Thyroid gland (tissue), 4 donors: ENCODE results near the gene KRTAP5-2. TPM values are rescaled to one million over a fixed set of nuclear protein-coding genes. Genes with fewer than 3 reads are reported as not detected.

Experiments
- DNase-seq, 2 donors: peaks; one replicate each; pipeline ENCODE4 v3.0.0-alpha.2; 2019
- H3K27ac ChIP-seq, 3 donors: fragments of 200-600 bp; sonication (generic); 1 replicate in 2 of 3; 2 replicates in 1 of 3; pipeline ENCODE4 v1.5.1; 2016 to 2019; ENCODE audit warnings: mild to moderate bottlenecking in 1 of 3, moderate library complexity in 1 of 3
- H3K27me3 ChIP-seq: fragments of 200-600 bp; sonication (generic); one replicate; pipeline ENCODE4 v1.5.1; 2019
- H3K36me3 ChIP-seq, 2 donors: fragments of 200-600 bp; sonication (generic); one replicate each; pipeline ENCODE4 v1.5.1; 2016 to 2019
- H3K4me1 ChIP-seq, 2 donors: fragments of 200-600 bp; sonication (generic); one replicate each; pipeline ENCODE4 v1.5.1; 2017 to 2019
- H3K4me3 ChIP-seq, 3 donors: fragments of 200-600 bp; sonication (generic); replicated peaks in 1 of 3; 1 replicate in 2 of 3; 2 replicates in 1 of 3; pipeline ENCODE4 v1.5.1; 2016; ENCODE audit warnings: mild to moderate bottlenecking in 1 of 3
- H3K9me3 ChIP-seq: fragments of 200-600 bp; sonication (generic); one replicate; pipeline ENCODE4 v1.5.1; 2017
- CTCF ChIP-seq, 6 experiments: fragments of 200-600 bp in 3 of 6; fragments of 450-650 bp in 3 of 6; sonication (generic) in 3 of 6; IDR thresholded peaks; one replicate each; pipeline ENCODE4 v1.5.1; 2016 to 2019; ENCODE audit warnings: antibody characterized with exemption in 6 of 6, mild to moderate bottlenecking in 2 of 6, inconsistent platforms in 1 of 6, moderate library complexity in 1 of 6
- POLR2A ChIP-seq, 2 donors: fragments of 450-650 bp; IDR thresholded peaks; one replicate each; pipeline ENCODE4 v1.6.1; 2017; ENCODE audit warnings: antibody characterized with exemption in 2 of 2, mild to moderate bottlenecking in 2 of 2, moderate library complexity in 1 of 2
- WGBS, 2 donors: methylation state at CpG; one replicate each; pipeline ENCODE4 v1.1.5; 2017; 5-methylcytosine and 5-hydroxymethylcytosine counted together
- intact Hi-C: fragments of 100-400 bp; cut with DNase I; formaldehyde crosslinking; loops from one replicate; pipeline ENCODE4 v1.15.1; 2023
- total RNA-seq, 4 donors: library from RNA; depleted of rRNA; stranded (reverse); fragments of >200 nt; gene quantifications; one replicate each; pipeline ENCODE4 v1.2.3, GENCODE V29; 2016

The KRTAP5-2 gene
- total RNA-seq, 4 donors from 2014 or later, result not detected

DNA sequence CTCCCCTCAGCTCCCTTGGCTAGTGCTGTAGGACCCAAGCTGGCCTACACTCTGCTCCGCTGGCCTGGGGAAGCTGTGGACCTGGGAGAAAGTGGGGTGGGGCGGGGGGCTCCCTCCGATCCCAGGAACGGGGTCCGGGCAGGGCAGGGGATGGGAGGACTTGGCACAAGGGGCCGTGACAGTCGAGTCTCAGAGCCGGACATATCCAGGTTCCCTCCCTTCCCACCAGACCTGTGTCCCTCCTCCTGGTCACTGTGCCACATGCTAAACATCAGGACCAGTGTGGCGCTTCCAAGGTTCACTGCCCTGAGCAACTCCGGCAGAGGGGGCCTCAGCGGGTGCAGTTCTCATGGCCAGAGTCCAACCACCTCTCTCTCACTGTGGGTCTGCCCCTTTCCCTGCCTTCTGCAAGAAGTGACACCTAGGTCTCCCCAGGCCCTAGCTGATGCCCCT, 28.1 kb downstream of the KRTAP5-2 start:
- TF ChIP-seq POLR2A (IDR thresholded peaks at IDR 0.05), result no peak
- TF ChIP-seq CTCF (IDR thresholded peaks at IDR 0.05), result no peak
- H3K27me3 ChIP-seq, result no peaks in the 10 kb centered on the region
- DNase-seq, result no peak
- WGBS, 2 donors, result 52 to 83% methylated on average over 9 to 11 of the region's 11 CpGs
- peaks cover 15 to 33% of the 10 kb centered on the region in 2 donors for H3K4me1 ChIP-seq
- intact Hi-C loops, result loop anchor here (5.0 kb wide), 1 partner anchor 368 kb away; no protein-coding TSS in a partner anchor
- H3K36me3 ChIP-seq, result no peaks in the 10 kb centered on the region
- no peak overlapping the region for H3K27ac ChIP-seq
- H3K4me3 ChIP-seq, result no peak overlapping the region
- no peaks in the 10 kb centered on the region for H3K9me3 ChIP-seq

DNA sequence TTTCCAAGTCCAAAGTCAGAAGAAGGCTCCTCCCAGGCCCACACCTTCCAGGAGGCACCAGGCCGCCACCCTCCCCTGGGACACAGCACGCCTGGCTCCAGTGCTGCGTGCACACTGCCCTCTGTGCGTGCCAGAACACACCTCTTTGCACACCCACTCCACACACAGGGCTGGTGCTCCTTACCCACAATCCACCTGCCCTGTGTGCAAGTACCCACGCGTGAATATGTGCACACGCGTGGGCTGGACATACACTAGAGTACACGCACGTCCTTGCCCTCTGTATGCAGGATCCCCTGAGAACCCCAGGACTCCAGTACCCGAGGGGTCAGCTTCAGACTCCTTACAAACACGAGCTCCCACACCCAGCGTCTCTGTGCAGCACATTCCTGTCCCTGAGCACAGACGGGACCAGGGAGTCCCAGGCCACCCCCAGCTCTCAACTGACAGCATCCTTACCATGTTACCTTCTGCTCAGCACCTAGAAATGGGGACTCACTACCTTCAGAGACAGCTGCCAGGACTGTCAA, 28.8 kb downstream of the KRTAP5-2 start:
- TF ChIP-seq CTCF (IDR thresholded peaks at IDR 0.05) (no peak), POLR2A (IDR thresholded peaks at IDR 0.05) (no peak)
- DNase-seq, result no peak
- no peak overlapping the region for H3K27ac ChIP-seq
- H3K9me3 ChIP-seq, result no peaks in the 10 kb centered on the region
- H3K36me3 ChIP-seq, result no peaks in the 10 kb centered on the region
- H3K27me3 ChIP-seq, result no peaks in the 10 kb centered on the region
- H3K4me3 ChIP-seq, result no peak overlapping the region
- intact Hi-C loops, result no loop called here
- 87 to 88% methylated on average over 10 to 14 of the region's 14 CpGs for WGBS, 2 donors
- peaks cover 15 to 31% of the 10 kb centered on the region in 2 donors for H3K4me1 ChIP-seq

- no peak for DNase-seq
- no peaks in the 10 kb centered on the region for H3K27me3 ChIP-seq
- H3K27ac ChIP-seq, result no peak overlapping the region
- no peaks in the 10 kb centered on the region for H3K36me3 ChIP-seq
- peaks cover 11 to 23% of the 10 kb centered on the region in 2 donors for H3K4me1 ChIP-seq
- H3K4me3 ChIP-seq, result no peak overlapping the region
- no peaks in the 10 kb centered on the region for H3K9me3 ChIP-seq
- WGBS, 2 donors, result 62 to 69% methylated on average over 11 to 12 of the region's 13 CpGs
- intact Hi-C loops, result no loop called here
- TF ChIP-seq CTCF (IDR thresholded peaks at IDR 0.05) (no peak), POLR2A (IDR thresholded peaks at IDR 0.05) (no peak)
Measured at GRCh38 chr11:1568441-1568911, 29.6 kb downstream of the KRTAP5-2 start.

- H3K4me3 ChIP-seq, result no peak overlapping the region
- no peak overlapping the region for H3K27ac ChIP-seq
- WGBS, 2 donors, result 65% methylated on average over 5 of the region's 7 CpGs; no CpG with 5 or more reads in 1 of the 2 donors
- no peaks in the 10 kb centered on the region for H3K36me3 ChIP-seq
- H3K4me1 ChIP-seq, result peaks cover 3 to 15% of the 10 kb centered on the region in 2 donors
- intact Hi-C loops, result no loop called here
- TF ChIP-seq POLR2A (IDR thresholded peaks at IDR 0.05) (no peak), CTCF (IDR thresholded peaks at IDR 0.05) (no peak)
- no peak for DNase-seq
- H3K9me3 ChIP-seq, result no peaks in the 10 kb centered on the region
- no peaks in the 10 kb centered on the region for H3K27me3 ChIP-seq
Measured at GRCh38 chr11:1567721-1568100, 30.4 kb downstream of the KRTAP5-2 start.

GRCh38 chr11:1567052-1567720, 30.9 kb downstream of the KRTAP5-2 start:
- no peaks in the 10 kb centered on the region for H3K27me3 ChIP-seq
- no peak overlapping the region for H3K27ac ChIP-seq
- H3K36me3 ChIP-seq, result no peaks in the 10 kb centered on the region
- no peak overlapping the region for H3K4me3 ChIP-seq
- TF ChIP-seq POLR2A (IDR thresholded peaks at IDR 0.05), result no peak
- TF ChIP-seq CTCF (IDR thresholded peaks at IDR 0.05), result no peak
- intact Hi-C loops, result no loop called here
- peaks cover 0 to 10% of the 10 kb centered on the region in 2 donors for H3K4me1 ChIP-seq
- no peaks in the 10 kb centered on the region for H3K9me3 ChIP-seq
- no peak for DNase-seq
- 39 to 68% methylated on average over 6 to 7 of the region's 13 CpGs for WGBS, 2 donors
